NK-92 (cell line): ENCODE results near the gene CCL11.

Experiments
- DNase-seq: peaks from one replicate; lab custom pipeline; 2025; ENCODE audit not compliant: unreplicated experiment; lab: John Stamatoyannopoulos, UW

The CCL11 gene

GRCh38 chr17:34285286-34285792 is at the start of gene CCL11:
Gene CCL11 (plus strand): TSS chr17:34285742. CDS start chr17:34285809, 67 bp downstream.
- no peak for DNase-seq

GRCh38 chr17:34236281-34236892 is 49.2 kb upstream of the CCL11 start:
- no peak for DNase-seq

- no peak for DNase-seq
These were observed 48.1 kb upstream of the CCL11 start for GRCh38 chr17:34237458-34237857.

GRCh38 chr17:34241062-34241461 is 44.5 kb upstream of the CCL11 start:
- no peak for DNase-seq

- DNase-seq: no peak
These were observed 42.8 kb upstream of the CCL11 start for GRCh38 chr17:34242587-34243363.

- no peak for DNase-seq
These were observed 41.9 kb upstream of the CCL11 start for GRCh38 chr17:34243364-34244320.

- no peak for DNase-seq
These were observed 40.1 kb upstream of the CCL11 start for GRCh38 chr17:34245351-34245905.

GRCh38 chr17:34246446-34246845 is 39.1 kb upstream of the CCL11 start:
- no peak for DNase-seq

- DNase-seq: no peak
These were observed 38.7 kb upstream of the CCL11 start for GRCh38 chr17:34246881-34247280.

GRCh38 chr17:34248511-34249024 is 37.0 kb upstream of the CCL11 start:
- no peak for DNase-seq

- no peak for DNase-seq
These were observed 36.5 kb upstream of the CCL11 start for GRCh38 chr17:34249061-34249460.

GRCh38 chr17:34249478-34249877 is 36.1 kb upstream of the CCL11 start:
- DNase-seq: no peak

- no peak for DNase-seq
These were observed 34.4 kb upstream of the CCL11 start for GRCh38 chr17:34251186-34251585.

- DNase-seq: no peak
These were observed 33.5 kb upstream of the CCL11 start for GRCh38 chr17:34252095-34252443.

GRCh38 chr17:34252444-34253138 is 33.0 kb upstream of the CCL11 start:
- DNase-seq: no peak

GRCh38 chr17:34253139-34253525 is 32.4 kb upstream of the CCL11 start:
- no peak for DNase-seq

GRCh38 chr17:34254146-34254545 is 31.4 kb upstream of the CCL11 start:
- no peak for DNase-seq

GRCh38 chr17:34254651-34255380 is 30.7 kb upstream of the CCL11 start, which contains the start of gene CCL2:
Gene CCL2 (plus strand): TSS chr17:34255285. CDS start chr17:34255350, 65 bp downstream.
- no peak for DNase-seq

GRCh38 chr17:34255381-34255732 is 30.2 kb upstream of the CCL11 start:
- no peak for DNase-seq

GRCh38 chr17:34255841-34256240 is 29.7 kb upstream of the CCL11 start:
- DNase-seq: no peak
